NCI-H2029 treated with DMSO at 0.1 percent for 48 hours (cell line): Measurements from ENCODE around the gene CSF1R.

Experiments
- DNase-seq: peaks from one replicate; lab custom pipeline; 2025; lab: John Stamatoyannopoulos, UW

Gene CSF1R

GRCh38 chr5:150120617-150121447 lies 34.5 kb upstream of the CSF1R start:
- no peak for DNase-seq

GRCh38 chr5:150120062-150120441 lies 33.7 kb upstream of the CSF1R start:
- DNase-seq = no peak

DNA sequence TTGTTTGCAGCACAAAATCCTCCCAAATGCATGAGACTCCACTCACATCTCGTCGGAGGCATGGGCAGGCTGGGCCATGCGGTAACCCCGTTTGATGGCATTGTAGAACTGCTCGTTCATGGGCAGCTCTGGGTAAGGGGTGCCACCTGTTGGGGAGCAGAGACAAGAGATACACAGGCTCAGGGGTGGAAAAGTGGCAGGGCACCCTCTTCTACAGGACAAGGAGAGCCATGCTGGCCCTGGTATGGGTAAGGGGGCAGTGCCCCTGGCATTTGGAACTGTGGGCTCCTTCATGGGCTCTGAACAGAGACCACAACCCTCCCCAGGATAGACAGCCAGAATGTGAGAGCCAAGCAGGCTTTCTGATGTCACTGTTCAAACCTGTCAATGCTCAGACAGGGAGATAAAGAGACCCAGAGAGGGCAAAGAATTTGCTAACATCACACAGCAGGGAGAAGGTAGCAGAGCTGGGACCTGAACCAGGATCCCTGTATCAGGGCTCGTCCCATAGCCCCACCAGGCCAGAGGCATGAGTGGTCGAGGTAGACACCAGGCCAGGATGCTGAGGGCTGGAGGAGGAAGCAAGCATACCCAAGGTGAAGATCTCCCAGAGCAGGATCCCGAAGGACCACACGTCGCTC lies 33.2 kb upstream of the CSF1R start:
- no peak for DNase-seq

GRCh38 chr5:150118561-150119229 lies 32.3 kb upstream of the CSF1R start:
- DNase-seq = no peak

DNA sequence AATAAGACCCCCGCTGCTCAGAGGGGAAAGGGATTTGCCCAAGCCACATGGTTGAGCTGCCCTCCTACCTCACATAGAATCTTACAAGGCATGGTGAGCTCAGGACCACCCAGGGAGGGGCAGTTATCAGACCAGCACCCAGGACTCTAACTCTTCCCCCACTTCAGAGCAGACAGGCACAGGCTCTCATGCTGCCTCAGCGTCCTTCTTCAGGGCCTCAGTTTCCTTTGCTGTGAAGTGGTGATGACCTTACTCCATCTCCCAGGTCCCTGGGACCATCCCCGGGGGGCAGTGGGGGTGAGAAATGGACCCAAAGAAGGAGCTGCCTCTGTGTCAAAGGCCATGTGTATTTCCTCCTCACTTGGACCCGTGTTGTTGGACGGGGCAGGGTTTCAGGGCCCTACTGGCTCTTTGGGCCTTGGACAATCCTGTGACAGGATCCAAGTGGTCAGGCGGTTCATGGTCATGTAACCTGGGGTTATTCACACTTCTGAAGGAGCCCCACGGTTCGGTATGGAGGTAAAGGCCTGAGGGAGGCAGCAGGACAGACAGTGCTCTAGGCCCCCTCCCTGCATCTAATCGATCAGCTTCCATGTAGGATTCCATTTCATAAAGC lies 31.7 kb upstream of the CSF1R start:
- DNase-seq = no peak

- no peak for DNase-seq
Observed at GRCh38 chr5:150116667-150117400, 30.5 kb upstream of the CSF1R start.

DNA sequence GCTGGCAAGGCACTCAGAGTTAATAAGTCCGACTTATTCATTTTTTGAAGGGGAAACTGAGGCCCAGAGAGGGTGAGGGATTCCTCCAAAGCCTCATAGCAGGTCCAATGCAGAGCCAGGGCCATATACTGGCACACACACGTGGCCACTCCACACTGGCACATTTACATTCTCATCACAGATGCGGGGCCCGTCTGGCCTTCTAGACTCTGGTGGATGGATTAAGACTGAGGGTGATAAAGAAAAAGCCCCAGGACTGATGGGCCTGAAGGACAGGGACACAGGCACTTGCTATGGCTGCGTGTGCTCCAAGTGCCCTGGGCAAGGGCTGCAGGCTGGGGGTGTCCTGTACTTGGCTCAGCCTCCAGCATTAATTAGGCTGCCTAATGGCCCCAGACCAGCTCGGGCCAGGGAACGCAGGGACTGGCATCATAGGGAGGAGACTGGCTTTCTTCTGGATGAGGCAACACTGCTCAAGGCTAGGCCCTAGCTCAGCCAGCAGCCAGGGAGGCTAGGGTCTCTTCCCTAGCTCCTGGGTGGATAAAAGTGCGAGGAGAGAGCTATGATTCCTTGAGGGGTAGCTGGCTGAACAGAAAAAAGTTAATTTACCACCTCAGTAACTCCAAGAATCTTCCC lies 28.5 kb upstream of the CSF1R start:
- no peak for DNase-seq

GRCh38 chr5:150114102-150114641 lies 27.8 kb upstream of the CSF1R start:
- DNase-seq = no peak

- no peak for DNase-seq
Observed at GRCh38 chr5:150113047-150113744, 26.8 kb upstream of the CSF1R start.

DNA sequence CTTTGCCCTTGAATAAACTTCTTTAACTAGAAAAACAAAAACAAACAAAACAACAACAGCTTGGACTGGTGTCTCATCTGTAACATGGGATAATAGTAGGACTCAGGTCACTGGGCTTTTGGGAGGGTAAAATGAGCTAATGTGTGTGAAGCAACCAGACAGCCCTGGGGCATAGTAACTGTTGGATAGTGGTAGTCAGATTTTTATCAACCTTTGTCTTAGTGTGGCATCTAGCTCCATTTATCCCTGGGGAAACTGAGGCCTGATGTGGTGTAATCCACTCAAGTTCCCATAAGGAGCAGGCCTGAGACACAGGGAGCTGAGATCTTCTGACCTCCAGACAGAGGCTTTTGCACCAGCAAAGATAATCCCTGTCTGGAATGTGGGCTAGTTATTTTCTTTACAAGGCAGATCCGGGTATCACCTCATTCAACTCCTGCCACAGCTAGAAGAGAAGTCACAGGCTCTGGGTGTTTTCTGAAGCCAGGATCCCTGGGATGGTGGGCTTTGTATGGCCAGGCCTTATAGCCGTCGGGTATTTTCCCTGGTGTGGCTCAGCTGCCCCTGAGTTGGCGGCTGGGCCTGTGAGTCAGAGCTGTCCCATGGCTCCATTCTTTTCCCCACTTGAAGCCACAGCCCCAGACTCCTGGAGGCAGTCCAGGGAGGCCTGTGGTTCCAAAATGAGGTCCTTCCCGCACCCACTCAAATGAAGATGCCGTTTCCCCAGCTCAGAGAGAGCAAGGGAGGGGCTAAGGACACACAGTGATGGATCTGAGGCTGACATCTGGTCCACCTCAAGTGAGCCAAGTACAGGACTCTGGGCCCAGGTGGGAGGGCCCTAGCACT lies 26.1 kb upstream of the CSF1R start:
- DNase-seq = no peak

- DNase-seq = no peak
Observed at GRCh38 chr5:150111122-150111521, 24.8 kb upstream of the CSF1R start.

- no peak for DNase-seq
Observed at GRCh38 chr5:150109921-150110320, 23.6 kb upstream of the CSF1R start.

- no peak for DNase-seq
Observed at GRCh38 chr5:150108711-150109514, 22.6 kb upstream of the CSF1R start.

GRCh38 chr5:150107909-150108447 lies 21.6 kb upstream of the CSF1R start:
- no peak for DNase-seq

DNA sequence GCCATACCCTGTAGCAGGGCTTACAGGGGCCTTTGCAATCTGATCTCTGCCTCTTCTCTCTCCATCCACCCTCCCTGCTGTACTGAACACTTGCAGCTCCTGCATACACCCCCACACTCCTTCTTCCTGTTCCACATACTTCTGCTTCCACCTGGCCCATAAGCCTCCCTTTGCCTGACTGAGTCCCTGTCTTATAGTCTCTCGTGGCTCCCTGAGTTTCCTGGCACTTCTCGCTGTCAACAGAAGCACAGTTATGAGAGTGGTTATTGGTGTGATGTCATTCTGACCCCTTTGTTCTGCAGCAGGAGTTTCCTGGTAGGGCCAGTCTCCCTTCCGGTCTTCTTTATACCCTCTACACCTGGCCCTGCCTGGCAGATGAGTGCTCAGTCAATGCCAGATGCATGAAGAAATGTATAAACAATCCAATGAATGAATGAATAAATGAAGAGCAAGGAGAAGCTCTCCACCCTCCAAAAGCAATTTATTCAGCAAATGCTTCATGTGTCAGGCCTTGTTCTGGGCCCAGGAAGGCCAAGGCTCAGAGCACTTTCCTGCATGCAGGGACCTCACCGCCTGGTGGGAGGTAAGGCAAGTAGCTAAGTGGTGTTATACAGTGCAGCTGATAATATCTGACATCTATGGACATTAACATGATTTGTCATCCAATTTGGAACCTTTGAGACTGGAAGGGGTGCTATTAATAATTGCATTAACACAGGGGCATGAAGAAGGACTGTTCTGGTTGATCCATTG lies 20.5 kb upstream of the CSF1R start:
- peak; percentile 97 for DNase-seq

GRCh38 chr5:150105928-150106615 lies 19.7 kb upstream of the CSF1R start:
- no peak for DNase-seq

- no peak for DNase-seq
Observed at GRCh38 chr5:150104550-150104870, 18.2 kb upstream of the CSF1R start.
